ENCODE data around the gene SNED1.

DNA sequence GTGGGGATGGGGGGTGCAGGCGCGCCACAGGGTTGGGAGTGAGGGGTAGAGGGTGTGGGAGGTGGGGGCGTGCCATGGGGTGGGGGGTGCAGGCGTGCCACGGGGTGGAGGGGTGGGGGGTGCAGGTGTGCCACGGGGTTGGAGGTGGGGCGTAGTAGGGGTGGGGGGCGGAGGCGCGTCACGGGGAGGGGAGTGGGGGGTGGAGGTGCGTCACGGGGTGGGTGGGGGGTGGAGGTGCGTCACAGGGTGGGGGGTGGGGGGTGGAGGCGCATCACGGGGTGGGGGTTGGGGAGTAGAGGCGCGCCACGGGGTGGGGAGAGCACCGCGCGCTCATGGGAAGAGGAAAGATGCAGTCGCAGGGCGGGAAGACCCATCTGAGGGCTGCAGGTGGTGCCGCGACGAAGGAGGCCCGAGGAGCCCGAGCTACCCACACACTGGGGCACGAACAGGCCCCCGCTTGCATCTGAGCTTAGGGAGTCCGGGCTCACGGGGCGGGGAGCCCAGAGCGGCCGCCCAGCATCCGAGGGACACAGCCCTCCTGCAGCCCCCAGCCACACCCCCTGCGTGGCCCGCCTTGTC, 37.5 kb downstream of the SNED1 start:
- TF ChIP-seq EZH2 (IDR thresholded peaks at IDR 0.05; ENCODE audit: insufficient read depth, poor library complexity, severe bottlenecking) (no peak), EZH2phosphoT487 (IDR thresholded peaks at IDR 0.05; ENCODE audit: insufficient read depth, low read depth) (no peak)

Data from GM23248 (cell line).